ENCODE data around the gene SORCS2.

- no peak for TF ChIP-seq POLR2A (IDR thresholded peaks at IDR 0.05; ENCODE audit: low read depth, low read length)
- TF ChIP-seq CTCF (conservative IDR thresholded peaks at IDR 0.05; ENCODE audit: low read depth, low read length), result no peak
- no peak for TF ChIP-seq RAD21 (IDR thresholded peaks at IDR 0.05; ENCODE audit: low read length)
- TF ChIP-seq CEBPB (IDR thresholded peaks at IDR 0.05; ENCODE audit: low read depth, low read length), result no peak
- no peak for TF ChIP-seq RFX5 (IDR thresholded peaks at IDR 0.05; ENCODE audit: low read depth, low read length)
- TF ChIP-seq USF2 (IDR thresholded peaks at IDR 0.05; ENCODE audit: low read depth, low read length), result no peak
- no peak for TF ChIP-seq MAFK (IDR thresholded peaks at IDR 0.05; ENCODE audit: low read depth, low read length)
- TF ChIP-seq FOS (IDR thresholded peaks at IDR 0.05; ENCODE audit: low read depth, low read length), result no peak
- TF ChIP-seq BHLHE40 (IDR thresholded peaks at IDR 0.05; ENCODE audit: low read depth, low read length), result no peak
- TF ChIP-seq MXI1 (IDR thresholded peaks at IDR 0.05; ENCODE audit: borderline replicate concordance, low read depth, low read length), result no peak
- TF ChIP-seq CHD1 (IDR thresholded peaks at IDR 0.05; ENCODE audit: low read depth, low read length), result no peak
- no peak for TF ChIP-seq SMC3 (IDR thresholded peaks at IDR 0.05; ENCODE audit: low read depth, low read length)
- TF ChIP-seq ELK1 (IDR thresholded peaks at IDR 0.05; ENCODE audit: borderline replicate concordance, low read depth, low read length), result no peak
Observed at GRCh38 chr4:7202411-7202810, 10.1 kb downstream of the SORCS2 start.
